Heart left ventricle (tissue), 16 donors: ENCODE data around the gene UBE2Q2. TPM values are rescaled to one million over a fixed set of nuclear protein-coding genes. Genes with fewer than 3 reads are reported as not detected.

Experiments used
- ATAC-seq, 4 donors: fragments of 200-7000 bp; cut with Tn5 transposase; one replicate each; pipeline ENCODE4 v1.9.1; 2020 to 2022; ENCODE audit warnings: moderate library complexity in 4 of 4, mild to moderate bottlenecking in 3 of 4, moderate number of reproducible peaks in 1 of 4
- DNase-seq, 5 donors: peaks; one replicate each; pipeline ENCODE4 v3.0.0-alpha.2; 2020
- H3K27ac ChIP-seq, 12 donors: fragments of 200-600 bp; sonication (generic) in 4 of 12; one replicate each; pipeline versions ENCODE4 v1.5.0 to v1.8.0; 2016 to 2022; ENCODE audit warnings: mild to moderate bottlenecking in 2 of 12
- H3K27me3 ChIP-seq, 9 donors: fragments of 200-600 bp; sonication (generic) in 2 of 9; one replicate each; pipeline versions ENCODE4 v1.5.1 to v1.8.0; 2016 to 2022; ENCODE audit warnings: mild to moderate bottlenecking in 3 of 9
- H3K36me3 ChIP-seq, 9 donors: fragments of 200-600 bp; sonication (generic) in 2 of 9; one replicate each; pipeline versions ENCODE4 v1.5.0 to v1.8.0; 2018 to 2022; ENCODE audit warnings: mild to moderate bottlenecking in 2 of 9
- H3K4me1 ChIP-seq, 12 donors: fragments of 200-600 bp; sonication (generic) in 4 of 12; one replicate each; pipeline versions ENCODE4 v1.5.0 to v1.8.0; 2016 to 2022; ENCODE audit warnings: mild to moderate bottlenecking in 3 of 12
- H3K4me3 ChIP-seq, 12 donors: fragments of 200-600 bp; sonication (generic) in 4 of 12; one replicate each; pipeline versions ENCODE4 v1.5.0 to v1.8.0; 2017 to 2022; ENCODE audit warnings: mild to moderate bottlenecking in 9 of 12, moderate library complexity in 4 of 12
- H3K9me3 ChIP-seq, 12 donors: fragments of 200-600 bp; sonication (generic) in 4 of 12; one replicate each; pipeline versions ENCODE4 v1.5.0 to v1.8.0; 2016 to 2022; ENCODE audit warnings: mild to moderate bottlenecking in 1 of 12
- CTCF ChIP-seq, 12 donors: fragments of 200-600 bp; sonication (generic) in 4 of 12; IDR thresholded peaks; one replicate each; pipeline versions ENCODE4 v1.5.0 to v1.8.0; 2018 to 2022; ENCODE audit warnings: antibody characterized with exemption in 12 of 12, mild to moderate bottlenecking in 5 of 12
- POLR2A ChIP-seq, 2 donors: fragments of 450-650 bp; IDR thresholded peaks; one replicate each; pipeline ENCODE4 v1.6.1; 2017; ENCODE audit warnings: antibody characterized with exemption in 2 of 2, mild to moderate bottlenecking in 2 of 2, moderate library complexity in 2 of 2
- WGBS, 4 donors: extraction: QIAGEN DNeasy Blood & Tissue Kit in 2 of 4; methylation state at CpG; one replicate each; pipeline versions ENCODE4 v1.1.5 to v1.1.7; 2013 to 2018; 5-methylcytosine and 5-hydroxymethylcytosine counted together
- intact Hi-C, 10 donors: fragments of 100-400 bp; cut with DNase I; formaldehyde crosslinking; loops; one replicate each; pipeline versions ENCODE4 v1.11.1 to v1.14.2; 2022
- polyA plus RNA-seq, 2 donors: library from polyadenylated mRNA; stranded (reverse); fragments of 200-250 nt; gene quantifications; one replicate each; pipeline ENCODE4 v1.2.3, GENCODE V29; 2013
- total RNA-seq, 9 donors: library from RNA; depleted of rRNA in 2 of 9; stranded (reverse); fragments of >200 nt in 2 of 9; fragmentation: NEBNext Ultra II Directional in 3 of 9; extraction: Animal tissue kit (Norgen Biotek cat#: 25700) in 3 of 9; gene quantifications; one replicate each; pipeline versions ENCODE4 v1.1.0 to v1.2.4, GENCODE V29; 2016 to 2023
- donor health status: ischemic (EF 13 %, LVEDD 7.1; RV severe dilation, severe dysfunction).
- donor health status: healthy with polysubstance abuse.
- donor health status: DM: no; HTN: yes; CAD: no.
- donor health status: DM: no; HTN: no; CAD: no.
- donor health status: ischemic (EF 25% LVEDD 6.9; RV normal size, moderate dysfunction).
- donor health status: ischemic (EF 25% LVEDD 5.7; RV mildly dilated, moderate dysfunction).
- donor health status: healthy.
- donor health status: DM: yes; HTN: yes; CAD: no.
- donor health status: ischemic (EF 35%, LVEDD 5.7; RV mildly dilated, moderate dysfunction).
- donor health status: nonischemic (EF 11% LVEDD 7.7; RV severe dilation, severe dysfunction).
- donor health status: DM: yes; HTN: yes; CAD: no.
- donor health status: PGD.
- donor health status: ischemic (EF 29% LVEDD 5.4; RV normal size, mild dysfunction).
- donor health status: nonischemic (EF 23%, LVEDD 6.1; RV moderate dilation, normal function).

Gene UBE2Q2
- total and polyA plus RNA-seq, 11 donors, result 13.6 to 39.4 (median 28.4) TPM

- H3K9me3 ChIP-seq, result no peaks in the 10 kb centered on the region
- intact Hi-C loops, result no loop called here
- peaks cover 0 to 15% (median 0%) of the 10 kb centered on the region in 12 donors for H3K4me1 ChIP-seq
- TF ChIP-seq CTCF (IDR thresholded peaks at IDR 0.05), result no peak
- TF ChIP-seq POLR2A (IDR thresholded peaks at IDR 0.05), result no peak
- ATAC-seq, result no peak
- no peaks in the 10 kb centered on the region for H3K27me3 ChIP-seq
- DNase-seq, result no peak
- H3K27ac ChIP-seq, result no peak overlapping the region
- 86 to 97% (median 92%) methylated on average over 2 of the region's 2 CpGs for WGBS, 4 donors
- peaks cover 0 to 78% (median 26%) of the 10 kb centered on the region in 9 donors for H3K36me3 ChIP-seq
- no peak overlapping the region for H3K4me3 ChIP-seq
These were observed 52.5 kb downstream of the UBE2Q2 start for GRCh38 chr15:75895731-75896130.

GRCh38 chr15:75900577-75900976, 57.3 kb downstream of the UBE2Q2 start:
- intact Hi-C loops, result loop anchor here in 8 of 10 donors (5.0 to 10.0 kb wide), 5 partner anchors 53 to 166 kb away; partner anchors contain the start of gene UBE2Q2 (in 3 of the 8)
- DNase-seq, result no peak
- Histone ChIP-seq H3K4me1 (peaks cover 0 to 33% (median 17%) of the 10 kb centered on the region in 12 donors), H3K36me3 (peaks cover 0 to 46% (median 25%) of the 10 kb centered on the region in 9 donors), H3K4me3 (no peak overlapping the region), H3K9me3 (no peaks in the 10 kb centered on the region), H3K27me3 (no peaks in the 10 kb centered on the region), H3K27ac (peak overlapping the region in 1 of 12 donors; percentile 3)
- TF ChIP-seq POLR2A (IDR thresholded peaks at IDR 0.05) (no peak), CTCF (IDR thresholded peaks at IDR 0.05) (no peak)
- no peak for ATAC-seq

- intact Hi-C loops, result loop anchor here in 8 of 10 donors (2.0 to 10.0 kb wide), 6 partner anchors 55 to 167 kb away; partner anchors contain the start of gene UBE2Q2 (in 3 of the 8)
- Histone ChIP-seq H3K36me3 (peaks cover 0 to 48% (median 29%) of the 10 kb centered on the region in 9 donors), H3K27ac (peak overlapping the region in 6 of 12 donors; percentile 10 to 81 (median 33)), H3K9me3 (no peaks in the 10 kb centered on the region), H3K27me3 (no peaks in the 10 kb centered on the region), H3K4me3 (no peak overlapping the region), H3K4me1 (peaks cover 0 to 39% (median 17%) of the 10 kb centered on the region in 12 donors)
- ATAC-seq (peak in 3 of 4 donors; percentile 44 to 58 (median 55)), DNase-seq (peak in 4 of 5 donors; percentile 12 to 48 (median 34))
- WGBS, 4 donors, result 13 to 23% (median 19%) methylated on average over 8 of the region's 8 CpGs
- TF ChIP-seq POLR2A (IDR thresholded peaks at IDR 0.05) (no peak), CTCF (IDR thresholded peaks at IDR 0.05) (no peak)
These were observed 58.9 kb downstream of the UBE2Q2 start for GRCh38 chr15:75902129-75902557.

- intact Hi-C loops, result loop anchor here in 8 of 10 donors (2.0 to 10.0 kb wide), 6 partner anchors 56 to 169 kb away; partner anchors contain the start of gene UBE2Q2 (in 3 of the 8)
- DNase-seq (peak; percentile 91 to 94 (median 93)), ATAC-seq (peak; percentile 98 to 100 (median 99))
- H3K9me3 ChIP-seq, result no peaks in the 10 kb centered on the region
- peaks cover 0 to 46% (median 14%) of the 10 kb centered on the region in 9 donors for H3K36me3 ChIP-seq
- WGBS, 4 donors, result 2 to 6% (median 4%) methylated on average over 43 to 63 of the region's 63 CpGs
- H3K4me3 ChIP-seq, result peak within 1 kb of the TSS; percentile 65 to 97 (median 86)
- TF ChIP-seq POLR2A (IDR thresholded peaks at IDR 0.05) (peak in 1 of 2 donors; percentile 68), CTCF (IDR thresholded peaks at IDR 0.05) (peak in 1 of 12 donors; percentile 15)
- H3K27ac ChIP-seq, result peak within 1 kb of the TSS in 11 of 12 donors; percentile 60 to 91 (median 81)
- H3K27me3 ChIP-seq, result no peaks in the 10 kb centered on the region
- peaks cover 0 to 39% (median 17%) of the 10 kb centered on the region in 12 donors for H3K4me1 ChIP-seq
These were observed 60.3 kb downstream of the UBE2Q2 start, which contains the start of gene FBXO22 for GRCh38 chr15:75903331-75904239. Gene FBXO22 (plus strand): TSS chr15:75903878. CDS start chr15:75903964, 86 bp downstream.
